ENCODE measurements around the gene RPL4. TPM values are rescaled to one million over a fixed set of nuclear protein-coding genes. Genes with fewer than 3 reads are reported as not detected.

The RPL4 gene
- total RNA-seq, 1 donor from 2014 or later, result 1,699 TPM

DNA sequence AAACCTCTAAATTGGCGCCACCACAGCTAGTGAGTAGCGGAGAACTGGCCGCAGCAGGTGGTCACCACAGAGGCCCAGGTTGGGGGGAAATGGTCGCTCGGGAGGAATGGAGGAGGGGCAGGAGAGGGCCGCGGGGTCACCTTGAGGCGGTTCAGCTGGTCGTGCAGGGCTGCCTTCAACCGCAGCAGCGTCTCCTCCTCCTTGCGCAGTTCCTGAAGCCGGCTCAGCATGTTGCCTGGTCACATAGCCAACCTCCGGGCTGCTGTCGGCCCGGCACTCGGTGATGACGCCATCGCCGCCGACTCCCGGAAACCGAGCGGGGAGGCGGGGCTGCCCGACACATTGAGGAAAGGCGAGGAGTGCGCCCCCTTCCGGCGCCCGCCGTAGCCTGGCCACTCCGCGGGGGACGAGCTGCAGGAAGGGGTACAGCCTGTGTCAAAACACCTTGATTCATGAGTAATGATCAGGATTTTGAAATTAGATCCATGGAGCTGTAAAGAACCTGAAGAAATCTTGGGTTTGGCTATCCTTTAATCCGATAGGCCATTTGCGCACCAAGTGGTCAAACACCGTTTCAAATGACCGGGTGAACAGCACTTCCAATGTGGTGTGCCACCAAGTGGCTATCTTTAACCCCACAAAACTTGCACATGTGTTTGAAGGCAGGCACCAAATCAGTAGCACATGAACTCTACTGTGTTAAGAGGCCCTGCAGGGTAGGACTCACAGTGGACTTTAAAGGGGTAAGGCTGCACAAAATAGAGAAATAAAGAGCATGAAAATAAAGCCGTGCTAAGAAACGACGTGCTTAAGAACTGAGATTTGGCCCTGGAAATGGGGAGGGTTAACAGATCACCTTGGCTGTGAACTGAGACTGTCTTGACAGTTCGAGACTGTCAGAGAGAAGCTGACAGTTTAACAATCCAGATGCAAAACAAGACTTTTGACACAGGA is 6.9 kb downstream of the RPL4 start, which contains the start of gene SNAPC5:
TSS of gene SNAPC5 (minus strand) at position 261 of the 954 bp plus-strand sequence. CDS start at position 230, 31 bp downstream.
- peak; percentile 99 for DNase-seq
- peaks cover 77% of the 10 kb centered on the region for H3K36me3 ChIP-seq
- peak within 1 kb of the TSS; percentile 93 for H3K27ac ChIP-seq
- H3K9me3 ChIP-seq, result no peaks in the 10 kb centered on the region
- H3K4me1 ChIP-seq, result peaks cover 35% of the 10 kb centered on the region
- H3K4me3 ChIP-seq, result peak within 1 kb of the TSS; percentile 84
- TF ChIP-seq, protein P1, sequence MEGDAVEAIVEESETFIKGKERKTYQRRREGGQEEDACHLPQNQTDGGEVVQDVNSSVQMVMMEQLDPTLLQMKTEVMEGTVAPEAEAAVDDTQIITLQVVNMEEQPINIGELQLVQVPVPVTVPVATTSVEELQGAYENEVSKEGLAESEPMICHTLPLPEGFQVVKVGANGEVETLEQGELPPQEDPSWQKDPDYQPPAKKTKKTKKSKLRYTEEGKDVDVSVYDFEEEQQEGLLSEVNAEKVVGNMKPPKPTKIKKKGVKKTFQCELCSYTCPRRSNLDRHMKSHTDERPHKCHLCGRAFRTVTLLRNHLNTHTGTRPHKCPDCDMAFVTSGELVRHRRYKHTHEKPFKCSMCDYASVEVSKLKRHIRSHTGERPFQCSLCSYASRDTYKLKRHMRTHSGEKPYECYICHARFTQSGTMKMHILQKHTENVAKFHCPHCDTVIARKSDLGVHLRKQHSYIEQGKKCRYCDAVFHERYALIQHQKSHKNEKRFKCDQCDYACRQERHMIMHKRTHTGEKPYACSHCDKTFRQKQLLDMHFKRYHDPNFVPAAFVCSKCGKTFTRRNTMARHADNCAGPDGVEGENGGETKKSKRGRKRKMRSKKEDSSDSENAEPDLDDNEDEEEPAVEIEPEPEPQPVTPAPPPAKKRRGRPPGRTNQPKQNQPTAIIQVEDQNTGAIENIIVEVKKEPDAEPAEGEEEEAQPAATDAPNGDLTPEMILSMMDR (IDR thresholded peaks at IDR 0.05), result peak; percentile 99
- ATAC-seq, result peak; percentile 99
- H3K27me3 ChIP-seq, result no peaks in the 10 kb centered on the region
- intact Hi-C loops (cut with DNase I), result loop anchor here (5.0 kb wide), 1 partner anchor 110 kb away; the partner anchor contains the start of gene MAP2K1

DNA sequence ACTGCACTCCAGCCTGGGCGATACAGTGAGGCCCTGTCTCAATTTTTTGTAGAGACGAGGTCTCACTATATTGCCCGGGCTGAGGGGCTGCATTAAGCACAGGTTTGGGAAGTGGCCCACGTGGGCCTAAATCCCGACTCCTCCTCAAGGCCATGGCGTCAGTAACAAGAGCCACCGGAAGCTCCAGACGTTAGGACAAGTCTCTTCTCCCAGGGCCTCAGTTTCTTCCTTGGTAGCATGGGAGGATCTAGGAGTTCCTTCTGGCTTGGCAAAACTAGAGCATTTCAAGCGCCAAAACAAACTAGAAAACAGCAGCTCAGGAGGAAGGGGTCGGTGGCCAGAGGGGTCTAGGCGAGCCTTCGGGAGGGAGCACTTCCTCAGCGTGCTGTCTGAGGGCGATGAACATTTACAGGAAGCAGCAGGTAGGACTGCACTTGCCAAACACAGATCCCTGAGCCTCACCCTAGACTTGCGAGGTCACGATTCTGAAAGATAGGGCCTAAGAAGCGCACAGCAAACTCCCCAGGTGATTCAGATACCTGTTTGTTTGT is 7.6 kb downstream of the RPL4 start:
- H3K27me3 ChIP-seq, result no peaks in the 10 kb centered on the region
- intact Hi-C loops (cut with DNase I), result loop anchor here (5.0 kb wide), 1 partner anchor 110 kb away; the partner anchor contains the start of gene MAP2K1
- ATAC-seq, result peak; percentile 44
- no peaks in the 10 kb centered on the region for H3K9me3 ChIP-seq
- H3K36me3 ChIP-seq, result peaks cover 77% of the 10 kb centered on the region
- H3K27ac ChIP-seq, result peak overlapping the region; percentile 93
- peak overlapping the region; percentile 84 for H3K4me3 ChIP-seq
- no peak for DNase-seq
- peaks cover 27% of the 10 kb centered on the region for H3K4me1 ChIP-seq
- TF ChIP-seq, protein P1 (IDR thresholded peaks at IDR 0.05), result no peak

DNA sequence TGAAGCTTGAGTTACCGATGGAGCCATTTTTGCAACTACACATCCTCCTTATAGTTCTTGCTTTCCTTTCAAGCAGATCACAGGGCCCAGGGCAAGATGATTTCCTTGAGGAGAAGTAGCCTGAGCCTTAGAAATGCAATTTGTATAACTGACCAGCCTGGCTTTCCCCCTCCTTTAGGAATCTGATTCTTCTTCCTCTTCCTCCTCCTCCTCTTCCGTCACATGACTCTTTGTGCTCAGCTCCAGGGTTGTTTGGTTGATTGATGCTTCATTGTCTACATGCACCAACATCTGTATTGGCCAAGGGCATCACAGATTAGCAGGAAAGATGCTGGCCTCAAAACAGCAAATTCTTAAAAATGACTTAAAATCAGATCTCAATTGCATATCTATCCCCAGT is 10.4 kb downstream of the RPL4 start:
- H3K27ac ChIP-seq, result no peak overlapping the region
- H3K4me3 ChIP-seq, result no peak overlapping the region
- H3K9me3 ChIP-seq, result no peaks in the 10 kb centered on the region
- H3K36me3 ChIP-seq, result peaks cover 74% of the 10 kb centered on the region
- H3K27me3 ChIP-seq, result no peaks in the 10 kb centered on the region
- H3K4me1 ChIP-seq, result peaks cover 21% of the 10 kb centered on the region
- intact Hi-C loops (cut with DNase I), result no loop called here
- ATAC-seq (no peak), DNase-seq (no peak)
- TF ChIP-seq, protein P1 (IDR thresholded peaks at IDR 0.05), result no peak

DNA sequence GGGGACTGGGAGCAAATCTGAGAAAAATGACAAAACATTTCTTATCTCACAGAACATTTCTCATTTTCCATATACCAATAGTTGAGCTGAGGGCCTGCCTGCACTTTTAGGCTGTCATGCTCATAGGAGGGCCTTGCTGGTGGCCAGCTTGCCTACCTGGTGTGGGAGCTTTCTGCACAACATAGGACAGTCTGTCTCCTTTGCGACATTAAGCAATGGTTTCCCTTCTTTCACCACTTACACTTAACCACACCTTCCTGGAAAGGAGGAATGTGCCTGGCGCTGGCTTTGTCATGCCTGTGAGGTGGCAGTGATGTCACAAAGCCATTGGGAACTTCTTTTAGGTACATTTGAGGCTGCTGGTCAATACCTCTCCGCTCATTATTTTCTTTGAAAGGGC is 12.8 kb downstream of the RPL4 start:
- H3K4me1 ChIP-seq, result peaks cover 10% of the 10 kb centered on the region
- intact Hi-C loops (cut with DNase I), result no loop called here
- peaks cover 83% of the 10 kb centered on the region for H3K36me3 ChIP-seq

DNA sequence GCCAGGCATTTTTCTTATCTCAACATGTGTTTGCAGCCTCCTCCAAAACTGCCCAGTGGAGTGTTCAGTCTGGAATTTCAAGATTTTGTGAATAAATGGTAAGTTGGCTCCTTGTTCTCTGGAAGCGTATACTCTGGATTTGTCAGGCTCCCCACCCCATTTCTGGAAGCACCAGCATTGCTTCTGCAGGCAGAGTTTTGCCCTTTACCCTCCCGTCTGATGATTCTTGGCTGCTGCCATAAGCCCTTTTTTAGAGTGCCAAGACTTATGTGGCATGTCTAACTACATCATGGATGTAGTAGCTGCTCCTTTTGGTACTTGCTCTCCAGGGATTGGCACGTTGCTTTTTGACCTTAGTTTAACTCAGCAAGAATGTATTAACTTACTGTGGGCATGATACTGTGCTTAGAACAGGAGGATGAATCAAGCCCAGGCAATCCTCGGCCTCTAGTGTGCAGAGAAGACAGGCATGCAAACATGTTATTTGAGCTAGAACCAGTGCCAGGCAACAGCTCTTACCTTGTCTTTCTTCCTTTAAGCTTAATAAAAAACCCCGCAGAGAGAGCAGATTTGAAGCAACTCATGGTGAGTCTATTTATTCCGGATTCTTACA is 15.4 kb downstream of the RPL4 start:
- H3K4me1 ChIP-seq, result no peaks in the 10 kb centered on the region
- no peaks in the 10 kb centered on the region for H3K9me3 ChIP-seq
- DNase-seq (no peak), ATAC-seq (no peak)
- intact Hi-C loops (cut with DNase I), result no loop called here
- no peak overlapping the region for H3K27ac ChIP-seq
- H3K36me3 ChIP-seq, result peaks cover 74% of the 10 kb centered on the region
- H3K27me3 ChIP-seq, result no peaks in the 10 kb centered on the region
- H3K4me3 ChIP-seq, result no peak overlapping the region
- TF ChIP-seq, protein P1 (IDR thresholded peaks at IDR 0.05), result no peak

More for the DNA sequence above, 12.8 kb downstream of the RPL4 start:
- no peaks in the 10 kb centered on the region for H3K27me3 ChIP-seq
- H3K9me3 ChIP-seq, result no peaks in the 10 kb centered on the region
- H3K27ac ChIP-seq, result no peak overlapping the region
- H3K4me3 ChIP-seq, result no peak overlapping the region
- ATAC-seq (no peak), DNase-seq (no peak)
- TF ChIP-seq, protein P1 (IDR thresholded peaks at IDR 0.05), result no peak
